Type B pancreatic cell (in vitro differentiated cells): ENCODE measurements around the gene CLASP1. TPM values are rescaled to one million over a fixed set of nuclear protein-coding genes. Genes with fewer than 3 reads are reported as not detected.

Source experiments
- DNase-seq: peaks from one replicate; pipeline ENCODE4 v3.0.0; 2021; ENCODE audit warnings: mixed read lengths; ENCODE audit not compliant: unreplicated experiment; ENCODE audit errors: extremely low spot score
- H3K27ac Mint-ChIP-seq: 2 replicates; pipeline ENCODE4 v1.8.0; 2021; ENCODE audit warnings: mild to moderate bottlenecking, mixed read lengths
- H3K27me3 Mint-ChIP-seq: 2 replicates; pipeline ENCODE4 v1.8.0; 2021; ENCODE audit warnings: mixed read lengths
- H3K36me3 Mint-ChIP-seq: 2 replicates; pipeline ENCODE4 v1.8.0; 2021; ENCODE audit warnings: mixed read lengths
- H3K4me1 Mint-ChIP-seq: one replicate; pipeline ENCODE4 v1.8.0; 2021; ENCODE audit warnings: mixed read lengths; ENCODE audit not compliant: unreplicated experiment
- H3K4me3 Mint-ChIP-seq: 2 replicates; pipeline ENCODE4 v1.8.0; 2021; ENCODE audit warnings: mild to moderate bottlenecking, mixed read lengths
- H3K9me3 Mint-ChIP-seq: 2 replicates; pipeline ENCODE4 v1.8.0; 2021; ENCODE audit warnings: mixed read lengths
- CTCF ChIP-seq: fragments of 200-600 bp; sonication (generic); conservative IDR thresholded peaks from 2 replicates; pipeline ENCODE4 v1.5.0; 2021; ENCODE audit warnings: antibody characterized with exemption, mild to moderate bottlenecking
- total RNA-seq: library from RNA; stranded (reverse); gene quantifications from 2 replicates; pipeline ENCODE4 v1.2.1, GENCODE V29; 2021; ENCODE audit warnings: low replicate concordance

CLASP1 gene
- total RNA-seq, 1 donor from 2014 or later, result 74.6 TPM

GRCh38 chr2:121409966-121410365, 239.3 kb downstream of the CLASP1 start:
- Mint-ChIP-seq H3K4me3 (no peak overlapping the region), H3K36me3 (peaks cover 12% of the 10 kb centered on the region), H3K4me1 (peaks cover 7% of the 10 kb centered on the region), H3K27ac (no peak overlapping the region), H3K27me3 (no peaks in the 10 kb centered on the region), H3K9me3 (no peaks in the 10 kb centered on the region)
- TF ChIP-seq CTCF, result no peak
- no peak for DNase-seq

- Mint-ChIP-seq H3K4me3 (no peak overlapping the region), H3K27me3 (no peaks in the 10 kb centered on the region), H3K36me3 (peaks cover 10% of the 10 kb centered on the region), H3K9me3 (no peaks in the 10 kb centered on the region), H3K27ac (no peak overlapping the region), H3K4me1 (peaks cover 7% of the 10 kb centered on the region)
- no peak for TF ChIP-seq CTCF
- DNase-seq, result no peak
Observed at GRCh38 chr2:121409388-121409787, 239.9 kb downstream of the CLASP1 start.

GRCh38 chr2:121408641-121409040, 240.6 kb downstream of the CLASP1 start:
- H3K4me3 Mint-ChIP-seq, result no peak overlapping the region
- H3K36me3 Mint-ChIP-seq, result peaks cover 12% of the 10 kb centered on the region
- DNase-seq, result no peak
- no peak overlapping the region for H3K27ac Mint-ChIP-seq
- no peaks in the 10 kb centered on the region for H3K27me3 Mint-ChIP-seq
- H3K4me1 Mint-ChIP-seq, result peaks cover 7% of the 10 kb centered on the region
- no peaks in the 10 kb centered on the region for H3K9me3 Mint-ChIP-seq
- no peak for TF ChIP-seq CTCF

GRCh38 chr2:121405233-121405632, 244.0 kb downstream of the CLASP1 start:
- H3K27me3 Mint-ChIP-seq, result no peaks in the 10 kb centered on the region

GRCh38 chr2:121400201-121400600, 249.1 kb downstream of the CLASP1 start:
- H3K4me1 Mint-ChIP-seq, result peaks cover 3% of the 10 kb centered on the region
- TF ChIP-seq CTCF, result no peak
- no peaks in the 10 kb centered on the region for H3K27me3 Mint-ChIP-seq
- DNase-seq, result no peak
- H3K4me3 Mint-ChIP-seq, result no peak overlapping the region
- no peak overlapping the region for H3K27ac Mint-ChIP-seq
- H3K9me3 Mint-ChIP-seq, result no peaks in the 10 kb centered on the region
- peaks cover 35% of the 10 kb centered on the region for H3K36me3 Mint-ChIP-seq

More at GRCh38 chr2:121405233-121405632, 244.0 kb downstream of the CLASP1 start:
- Mint-ChIP-seq H3K4me1 (peaks cover 11% of the 10 kb centered on the region), H3K9me3 (no peaks in the 10 kb centered on the region), H3K36me3 (peaks cover 28% of the 10 kb centered on the region), H3K4me3 (no peak overlapping the region), H3K27ac (no peak overlapping the region)
- DNase-seq, result no peak
- TF ChIP-seq CTCF, result no peak

GRCh38 chr2:121398853-121399252, 250.4 kb downstream of the CLASP1 start:
- peaks cover 3% of the 10 kb centered on the region for H3K4me1 Mint-ChIP-seq
- H3K9me3 Mint-ChIP-seq, result no peaks in the 10 kb centered on the region
- H3K4me3 Mint-ChIP-seq, result no peak overlapping the region
- H3K36me3 Mint-ChIP-seq, result peaks cover 39% of the 10 kb centered on the region
- no peaks in the 10 kb centered on the region for H3K27me3 Mint-ChIP-seq
- peak overlapping the region; percentile 34 for H3K27ac Mint-ChIP-seq
- TF ChIP-seq CTCF, result no peak
- no peak for DNase-seq
